DMS53 treated with DMSO at 0.1 percent for 48 hours (cell line): ENCODE data around the gene SH3PXD2A.

ENCODE experiments used
- DNase-seq: peaks from one replicate; lab custom pipeline; 2025; ENCODE audit not compliant: unreplicated experiment; lab: John Stamatoyannopoulos, UW

The SH3PXD2A gene

DNA sequence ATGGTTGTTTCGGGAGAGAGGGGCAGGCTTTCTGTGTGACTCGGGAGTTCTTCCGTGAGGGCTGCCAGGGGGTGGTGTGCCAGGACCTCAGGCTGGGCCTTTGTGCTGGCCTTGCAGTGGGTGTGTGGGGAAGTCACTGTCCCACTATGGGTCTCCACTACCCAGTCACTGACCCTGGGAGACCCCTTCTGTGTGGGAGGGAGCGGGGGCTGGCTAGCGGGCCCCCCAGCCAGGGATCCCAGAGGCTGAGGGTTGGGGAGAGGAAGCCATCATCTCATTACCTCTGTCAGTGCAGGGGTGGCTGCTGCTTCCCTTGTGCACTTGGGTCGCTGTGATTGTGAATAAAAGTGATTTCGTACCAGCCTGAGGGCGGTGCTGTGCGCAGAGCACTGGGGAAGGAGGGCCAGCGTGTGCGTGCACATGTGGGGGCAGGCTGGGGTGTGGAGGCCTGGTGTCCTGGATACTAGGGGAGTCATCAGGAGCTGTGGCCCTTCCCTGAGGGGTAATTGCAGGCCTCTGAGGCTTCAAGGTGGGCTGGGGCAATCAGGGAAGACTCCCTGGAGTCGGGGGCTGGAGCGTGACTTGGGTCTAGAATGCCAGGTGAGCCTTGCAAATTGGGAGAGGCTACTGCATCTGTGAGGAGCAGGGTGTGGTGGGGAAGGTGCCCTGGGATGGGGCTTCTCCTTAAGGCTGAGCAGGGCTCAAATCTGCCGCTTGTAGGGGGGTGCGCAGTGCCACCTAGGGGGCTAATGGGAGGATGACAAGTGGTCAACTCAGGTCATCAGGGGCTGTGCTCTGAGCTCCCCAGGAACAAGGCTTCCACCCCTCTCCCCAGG is 263.0 kb downstream of the SH3PXD2A start:
- DNase-seq, result no peak

DNA sequence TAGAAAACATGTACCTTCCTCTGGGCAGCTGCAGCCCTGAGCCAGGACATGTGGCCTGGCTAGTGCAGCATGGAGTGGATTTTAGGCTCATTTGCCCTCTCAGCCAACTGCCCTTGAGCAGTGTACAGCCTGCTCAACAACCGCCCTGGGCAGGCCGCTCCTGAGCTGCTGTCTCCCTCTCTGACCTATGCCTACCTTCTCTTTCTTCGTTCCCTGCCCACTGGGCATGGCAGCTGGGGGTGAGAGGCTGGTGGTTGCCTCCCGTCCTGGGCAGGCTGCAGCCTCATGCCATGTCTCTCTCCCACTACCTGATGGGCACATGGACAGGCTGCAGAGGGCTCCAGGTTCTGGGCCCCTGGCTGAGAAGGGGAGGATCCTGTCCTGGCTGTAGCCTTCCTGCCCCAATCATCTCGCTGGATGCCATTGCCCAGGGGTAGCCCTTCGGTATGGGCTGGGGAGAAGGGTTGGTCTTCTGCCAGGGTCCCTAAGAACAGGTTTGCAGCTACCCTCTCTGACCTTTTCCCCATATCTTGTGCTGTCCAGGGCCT is 264.6 kb downstream of the SH3PXD2A start:
- no peak for DNase-seq

DNA sequence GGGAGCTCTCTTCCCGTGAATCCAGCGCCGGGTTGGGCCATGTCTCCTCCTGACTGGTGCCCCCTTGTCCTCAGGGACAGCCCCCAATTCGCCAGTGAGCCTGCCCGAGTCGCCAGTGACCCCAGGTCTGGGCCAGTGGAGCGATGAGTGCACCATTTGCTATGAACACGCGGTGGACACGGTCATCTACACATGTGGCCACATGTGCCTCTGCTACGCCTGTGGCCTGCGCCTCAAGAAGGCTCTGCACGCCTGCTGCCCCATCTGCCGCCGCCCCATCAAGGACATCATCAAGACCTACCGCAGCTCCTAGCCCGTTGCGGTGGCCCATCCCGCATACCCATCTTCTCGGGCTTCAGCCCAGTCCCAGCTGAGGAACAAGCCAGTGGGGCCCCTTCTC is 265.3 kb downstream of the SH3PXD2A start:
- DNase-seq, result no peak

DNA sequence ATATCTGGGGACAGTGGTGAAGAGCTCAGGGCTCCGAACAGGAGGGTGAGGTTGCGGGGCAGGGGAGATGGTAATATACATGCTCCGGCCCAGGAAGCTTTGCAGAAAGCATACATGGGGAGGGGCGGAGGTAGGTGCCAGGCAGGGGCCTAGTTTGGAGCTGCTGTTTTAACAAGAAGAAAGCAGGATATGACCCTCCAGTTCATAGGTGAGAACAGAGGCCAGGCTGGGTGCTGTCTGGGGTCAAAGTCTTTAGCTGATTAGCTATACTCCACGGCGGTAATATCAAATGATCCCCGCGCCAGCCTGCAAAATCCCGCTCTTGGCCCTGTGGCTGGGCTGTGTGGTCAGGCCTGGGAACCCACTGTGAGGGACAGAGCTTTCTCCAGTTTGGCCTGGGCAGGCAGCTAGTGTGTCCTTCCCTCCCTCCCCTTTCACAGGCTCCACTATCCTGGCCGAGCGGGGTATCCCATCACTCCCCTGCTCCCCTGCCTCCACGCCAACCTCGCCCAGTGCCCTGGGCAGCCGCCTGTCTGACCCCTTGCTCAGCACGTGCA is 266.2 kb downstream of the SH3PXD2A start:
- no peak for DNase-seq

DNA sequence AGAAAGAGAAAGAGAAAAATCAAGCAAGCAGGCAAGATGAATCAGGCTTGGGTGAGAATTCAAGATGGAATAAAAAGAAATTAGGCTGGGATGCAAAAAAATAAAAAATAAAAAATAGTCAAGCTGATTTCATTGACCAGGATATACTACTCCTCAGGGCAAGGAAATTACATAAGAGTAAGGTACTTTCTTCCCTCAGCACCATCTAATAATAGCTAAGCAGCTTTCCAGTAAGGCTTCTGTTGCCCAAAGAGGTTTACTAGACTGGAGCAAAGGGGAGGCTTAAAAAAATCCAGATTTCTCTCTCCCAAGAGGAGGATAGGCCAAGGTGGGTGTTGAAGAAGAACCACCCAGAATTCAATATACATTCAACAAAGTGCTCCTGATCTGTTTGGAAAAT is 268.3 kb downstream of the SH3PXD2A start:
- no peak for DNase-seq

DNA sequence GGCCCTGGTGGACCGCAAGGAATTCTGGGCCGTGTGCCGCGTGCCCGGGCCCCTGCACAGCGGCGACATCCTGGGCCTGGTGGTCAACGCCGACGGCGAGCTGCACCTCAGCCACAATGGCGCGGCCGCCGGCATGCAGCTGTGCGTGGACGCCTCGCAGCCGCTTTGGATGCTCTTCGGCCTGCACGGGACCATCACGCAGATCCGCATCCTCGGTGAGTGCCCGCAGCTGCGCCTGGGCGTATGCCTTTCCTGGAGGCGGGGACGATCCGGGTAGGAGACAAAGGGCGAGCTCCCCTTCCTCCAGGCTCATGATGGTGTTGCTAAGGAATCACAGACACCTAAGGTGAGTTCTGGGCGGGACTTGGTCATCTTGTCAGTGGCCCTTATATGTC is 270.4 kb downstream of the SH3PXD2A start:
- DNase-seq, result no peak

DNA sequence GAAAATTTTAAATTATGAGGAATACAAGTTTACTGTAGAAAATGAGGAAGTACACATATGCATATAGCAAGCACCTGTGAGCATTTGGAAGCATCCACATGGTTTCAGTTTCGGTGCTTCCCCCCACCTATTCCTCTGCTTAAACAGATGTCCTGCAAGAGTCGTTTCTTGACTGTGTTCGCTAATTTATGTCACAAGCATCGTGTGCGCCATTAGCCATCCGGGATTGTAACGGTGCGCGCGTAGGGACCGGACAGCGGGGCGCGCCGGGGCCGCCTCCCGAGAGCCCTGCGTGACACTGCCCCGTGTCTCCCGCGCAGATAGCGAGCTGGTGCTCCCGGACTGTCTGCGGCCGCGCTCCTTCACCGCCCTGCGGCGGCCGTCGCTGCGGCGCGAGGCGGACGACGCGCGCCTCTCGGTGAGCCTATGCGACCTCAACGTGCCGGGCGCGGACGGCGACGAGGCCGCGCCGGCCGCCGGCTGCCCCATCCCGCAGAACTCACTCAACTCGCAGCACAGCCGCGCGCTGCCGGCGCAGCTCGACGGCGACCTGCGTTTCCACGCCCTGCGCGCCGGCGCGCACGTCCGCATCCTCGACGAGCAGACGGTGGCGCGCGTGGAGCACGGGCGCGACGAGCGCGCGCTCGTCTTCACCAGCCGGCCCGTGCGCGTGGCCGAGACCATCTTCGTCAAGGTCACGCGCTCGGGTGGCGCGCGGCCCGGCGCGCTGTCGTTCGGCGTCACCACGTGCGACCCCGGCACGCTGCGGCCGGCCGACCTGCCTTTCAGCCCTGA is 271.0 kb downstream of the SH3PXD2A start:
- DNase-seq, result no peak

DNA sequence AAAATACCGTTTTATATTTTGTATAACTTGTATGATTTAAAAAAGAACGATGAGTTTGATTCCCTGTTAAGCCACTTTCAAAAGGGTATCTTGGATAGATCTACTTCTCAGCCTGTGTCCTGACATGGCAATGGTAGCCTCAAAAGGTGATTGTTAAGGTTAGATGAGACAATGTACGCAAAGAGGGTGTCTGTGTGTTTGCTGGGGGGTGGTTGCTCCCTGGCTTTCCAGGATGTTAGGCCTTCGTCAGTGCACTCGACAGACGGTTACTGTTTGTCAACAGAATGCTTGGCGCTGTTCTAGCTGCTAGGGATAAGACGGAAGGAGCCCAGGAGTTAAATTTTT is 271.5 kb downstream of the SH3PXD2A start:
- no peak for DNase-seq

DNA sequence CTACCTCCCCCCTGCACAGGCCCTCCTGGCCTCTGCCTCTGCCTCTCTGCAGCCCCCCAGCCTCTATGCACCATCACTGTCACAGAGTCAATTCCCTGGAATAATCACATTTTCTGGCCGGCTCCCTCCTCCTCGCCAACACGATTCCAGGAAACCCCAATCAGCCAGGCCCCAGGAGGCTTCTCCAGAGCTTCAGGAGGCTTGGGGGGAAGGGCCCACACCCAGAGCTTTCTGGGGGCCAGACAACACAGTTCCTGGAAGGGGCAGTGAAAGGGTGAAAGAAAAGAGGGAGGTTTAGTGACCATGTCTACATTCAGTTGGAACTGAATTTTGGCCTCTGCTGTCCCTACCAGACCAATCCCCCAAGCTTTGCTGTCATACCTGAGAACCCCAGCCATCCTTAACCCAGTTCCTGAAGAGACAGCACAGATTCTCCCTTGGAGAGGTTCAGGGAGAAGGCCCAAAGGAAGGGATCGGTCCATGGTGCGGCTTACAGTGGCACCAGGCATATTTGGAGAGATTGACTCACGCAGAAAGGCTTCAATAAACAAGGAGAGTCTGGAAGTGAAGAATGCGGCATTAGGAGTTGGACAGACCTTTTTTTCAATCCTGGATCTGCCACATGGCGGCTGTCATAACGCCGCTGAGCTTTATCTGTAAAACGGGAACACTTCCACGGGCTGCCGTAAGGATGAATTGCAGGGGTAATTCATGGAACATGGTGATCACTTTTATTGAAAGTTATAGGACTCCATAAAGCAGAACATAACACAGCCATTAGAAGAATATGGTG is 272.8 kb downstream of the SH3PXD2A start:
- no peak for DNase-seq

DNA sequence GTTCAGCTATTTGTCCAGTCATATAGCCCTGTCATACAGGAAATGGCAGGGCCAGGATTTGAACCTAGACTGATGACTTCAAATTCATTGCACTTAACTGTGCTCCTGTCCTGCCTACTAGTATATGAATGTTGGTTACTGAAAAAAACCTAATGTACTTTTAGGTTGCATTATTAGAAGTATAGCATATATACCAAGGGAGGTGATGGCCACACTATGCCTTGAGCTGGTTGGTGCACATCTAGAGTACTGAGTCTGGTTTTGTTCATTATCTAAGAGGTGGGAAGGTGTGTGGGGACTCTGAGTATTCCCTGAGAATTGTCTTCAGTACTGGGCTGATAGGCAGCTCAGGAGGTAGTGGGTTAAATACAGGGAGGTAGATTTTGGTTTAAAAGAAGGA is 273.9 kb downstream of the SH3PXD2A start:
- no peak for DNase-seq

DNA sequence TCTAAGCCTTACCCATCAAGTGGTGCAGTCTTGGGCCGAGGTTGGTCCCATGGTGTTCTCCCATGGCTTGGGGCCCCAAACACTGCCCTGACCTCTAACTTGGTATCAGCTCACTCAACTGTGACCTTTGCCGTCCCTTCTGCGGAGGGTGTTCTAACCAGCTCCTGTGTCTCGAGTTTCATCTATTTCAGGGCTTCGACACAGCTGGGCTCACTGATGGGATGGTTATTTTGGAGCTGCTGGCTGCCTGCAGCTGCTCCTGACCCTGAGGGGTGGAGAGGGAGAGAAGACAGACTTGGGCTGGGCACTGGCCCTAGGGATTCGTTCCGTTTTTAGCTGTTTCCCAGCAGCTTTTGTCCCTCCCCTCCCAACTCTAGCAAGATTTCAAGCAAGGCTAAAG is 274.9 kb downstream of the SH3PXD2A start:
- DNase-seq, result no peak

DNA sequence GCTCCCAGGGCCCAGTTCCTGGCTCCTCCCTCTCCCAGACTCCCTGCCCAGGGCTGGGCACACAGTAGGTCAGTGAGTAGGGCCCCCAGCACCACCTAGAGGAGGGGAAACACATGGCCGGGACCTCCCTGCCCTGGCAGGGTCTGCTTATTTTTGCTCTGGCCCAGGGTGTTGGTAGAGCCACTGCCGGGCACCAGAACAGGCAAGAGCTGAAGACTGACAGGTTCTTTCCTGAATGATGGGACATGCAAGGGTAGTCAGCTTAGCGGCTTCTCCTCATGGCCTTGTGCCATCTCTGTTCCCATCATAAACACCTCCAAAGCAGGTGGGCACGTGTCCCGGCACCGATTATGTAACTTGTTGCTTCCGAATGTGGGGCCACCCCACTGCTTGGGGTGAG is 275.4 kb downstream of the SH3PXD2A start:
- DNase-seq, result no peak

DNA sequence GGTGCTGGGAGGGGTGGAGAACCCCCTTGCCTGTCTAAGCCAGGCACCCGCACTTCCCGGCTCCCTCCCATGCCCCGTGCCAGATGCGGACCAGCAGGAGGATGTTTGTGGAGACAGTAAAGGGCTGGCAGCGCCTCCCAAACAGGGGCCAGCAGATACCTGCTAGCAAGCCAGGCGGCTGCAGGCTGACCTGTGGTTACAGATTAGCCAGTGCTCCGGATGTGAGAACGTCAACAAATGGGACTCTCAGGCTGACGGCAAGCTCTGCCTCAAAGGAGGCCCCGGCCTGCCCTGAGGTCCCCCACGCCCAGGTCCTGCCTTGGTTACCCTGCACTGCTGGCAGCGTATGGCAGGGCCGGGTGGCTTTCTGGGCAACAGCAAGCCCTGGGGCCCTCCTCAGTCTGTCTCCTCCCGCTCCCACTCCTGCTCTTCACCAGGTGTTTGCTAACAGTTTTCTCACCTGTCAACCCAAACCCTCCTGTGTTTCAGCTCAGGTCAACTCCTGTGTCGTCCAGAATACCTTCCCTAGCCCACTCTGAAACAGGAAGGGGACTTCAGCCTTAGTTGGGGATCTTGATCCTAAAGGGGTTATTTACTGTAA is 276.5 kb downstream of the SH3PXD2A start:
- DNase-seq, result peak; percentile 95

DNA sequence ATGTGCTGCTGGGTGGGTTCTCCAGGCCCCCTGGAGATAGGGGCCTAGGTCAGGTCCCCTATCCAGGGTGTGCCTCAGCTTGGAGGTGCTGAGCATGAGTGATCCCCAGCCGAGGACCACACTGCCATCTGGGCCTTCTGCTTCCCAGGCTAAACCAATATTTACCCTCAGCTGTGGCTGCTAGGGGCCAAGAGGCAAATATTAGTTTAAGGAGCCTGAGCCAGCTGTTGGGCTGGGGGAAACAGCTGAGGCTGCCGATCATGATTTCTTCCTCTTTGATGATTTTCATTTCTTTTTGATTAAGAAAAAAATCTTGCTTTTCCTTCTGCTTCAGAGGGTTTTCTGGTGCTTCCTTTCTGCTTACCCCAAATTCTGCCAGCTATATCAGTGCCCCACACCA is 278.5 kb downstream of the SH3PXD2A start:
- peak; percentile 90 for DNase-seq

DNA sequence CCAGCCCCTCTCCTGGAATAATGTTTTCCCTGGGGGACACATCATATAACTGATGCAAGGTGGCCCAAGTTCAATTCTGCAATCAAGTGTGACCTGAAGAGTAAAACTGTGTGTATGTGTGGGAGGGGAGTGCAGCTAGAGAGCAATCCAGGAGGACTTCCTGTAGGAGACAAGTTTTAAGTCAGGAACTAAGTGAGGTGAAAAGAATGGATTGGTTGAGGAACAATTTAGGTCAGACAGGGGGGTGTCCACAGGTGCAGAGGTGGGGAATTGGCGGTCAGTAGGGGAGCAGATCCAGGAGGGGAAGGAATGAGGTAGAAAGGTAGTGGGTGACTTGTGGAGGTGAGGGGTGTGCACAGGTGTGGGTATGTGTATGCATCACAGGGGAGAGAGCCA is 279.3 kb downstream of the SH3PXD2A start:
- no peak for DNase-seq

DNA sequence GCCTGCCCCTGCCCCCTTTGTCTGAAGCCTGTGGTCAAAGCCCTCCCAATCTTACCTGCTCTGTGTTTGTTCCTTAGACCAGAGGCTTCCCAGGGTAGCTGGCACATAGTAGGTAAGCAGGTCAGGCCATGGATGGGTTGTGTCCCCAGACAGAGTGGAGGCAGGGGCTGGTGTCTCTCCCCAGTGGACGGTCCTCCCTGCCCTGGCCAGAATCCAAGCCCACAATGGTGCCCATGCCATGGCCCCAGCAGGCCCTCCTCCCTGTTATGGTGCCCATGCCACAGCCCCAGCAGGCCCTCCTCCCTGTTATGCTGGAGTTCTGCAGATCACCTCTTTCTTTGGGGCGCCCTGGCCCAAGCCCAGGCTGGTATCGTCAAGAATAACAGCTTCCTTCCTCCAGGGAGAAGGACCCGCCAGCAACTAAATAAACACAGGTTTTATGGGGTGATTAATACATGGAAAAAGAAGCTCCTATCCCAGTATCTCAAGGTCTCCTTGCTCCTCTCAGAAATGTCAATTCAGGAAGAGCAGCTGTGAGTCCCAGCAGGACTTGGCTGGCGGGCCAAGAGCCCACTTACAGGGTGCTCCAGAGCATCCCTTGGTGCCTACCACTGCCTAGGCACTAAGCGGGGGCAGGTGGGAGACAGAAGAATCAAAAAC is 279.8 kb downstream of the SH3PXD2A start:
- DNase-seq, result no peak

DNA sequence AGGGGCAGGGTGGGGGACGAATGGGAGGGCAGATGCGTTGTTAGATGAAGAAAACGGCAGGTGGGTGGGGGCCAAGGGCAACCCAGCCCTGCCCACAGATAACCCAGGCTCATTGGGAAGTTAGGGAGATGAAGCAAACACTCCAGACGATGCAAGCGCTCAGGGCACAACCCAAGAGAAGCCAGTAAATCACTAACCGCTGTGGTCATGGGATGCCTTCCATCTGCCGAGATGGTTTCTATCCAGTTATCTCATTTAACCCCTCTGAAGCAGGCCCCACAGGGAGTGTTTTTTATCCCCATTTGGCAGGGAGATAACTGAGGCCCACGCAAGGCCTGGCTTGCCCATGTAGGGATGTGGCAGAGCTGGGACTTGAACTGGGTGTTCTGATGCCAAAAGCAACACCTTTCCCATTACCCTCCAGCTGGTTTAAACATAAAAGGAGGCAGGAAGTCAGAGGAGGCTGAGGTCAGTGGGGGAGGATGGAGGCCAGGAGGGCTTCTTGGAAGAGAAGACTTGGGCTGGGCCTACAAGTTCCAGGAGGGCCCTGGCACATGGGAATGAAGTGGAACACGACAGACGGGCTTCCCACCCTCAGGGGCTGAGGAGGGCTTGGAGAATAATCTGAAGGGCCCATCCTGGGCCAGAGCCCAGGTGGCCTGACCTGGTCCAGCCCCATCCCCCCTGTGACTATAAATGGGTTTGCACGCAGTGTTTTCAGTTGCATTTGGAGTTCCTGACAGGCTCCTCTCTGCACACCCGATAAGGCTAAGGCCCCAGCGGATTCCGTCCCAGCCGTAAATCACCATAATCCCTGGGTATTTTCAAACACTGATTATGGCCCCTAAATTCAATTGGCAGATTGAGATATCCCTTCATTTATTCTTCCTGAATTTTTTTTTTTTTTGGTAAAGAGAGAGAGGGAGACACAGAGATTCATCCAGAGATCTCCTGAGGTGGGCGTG is 281.0 kb downstream of the SH3PXD2A start:
- no peak for DNase-seq

DNA sequence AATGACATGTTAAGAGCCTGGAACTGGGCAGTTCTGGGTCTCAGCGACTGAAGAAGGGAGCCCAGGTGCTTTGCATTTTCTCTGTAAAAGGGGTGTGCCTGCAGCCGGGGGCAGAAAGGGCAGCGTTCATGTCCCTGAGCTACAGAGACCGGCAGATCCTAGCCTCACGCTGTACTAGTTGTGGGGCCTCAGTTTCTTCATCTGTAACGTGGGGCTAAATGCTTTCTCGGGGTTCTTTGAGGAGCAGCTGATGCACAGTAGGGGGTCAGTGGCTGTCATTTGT is 282.2 kb downstream of the SH3PXD2A start:
- DNase-seq, result no peak
